Gastrocnemius medialis (tissue), 4 donors: ENCODE data around the gene PRKCE. TPM values are rescaled to one million over a fixed set of nuclear protein-coding genes. Genes with fewer than 3 reads are reported as not detected.

Experiments
- ATAC-seq, 2 donors: fragments of 150-250 bp; one replicate each; pipeline ENCODE4 v1.9.1; 2016
- DNase-seq, 2 donors: peaks; one replicate each; pipeline ENCODE4 v3.0.0-alpha.2; 2019
- H3K27ac ChIP-seq, 4 donors: fragments of 200-600 bp; sonication (generic); 1 replicate in 1 of 4; 2 replicates in 3 of 4; pipeline ENCODE4 v1.5.1; 2016 to 2018; ENCODE audit warnings: mild to moderate bottlenecking in 2 of 4, moderate library complexity in 1 of 4
- H3K27me3 ChIP-seq, 3 donors: fragments of 200-600 bp; sonication (generic) in 2 of 3; 1 replicate in 1 of 3; 2 replicates in 2 of 3; pipeline versions ENCODE4 v1.5.1 to v1.6.0; 2016 to 2019; ENCODE audit warnings: mild to moderate bottlenecking in 1 of 3, moderate library complexity in 1 of 3
- H3K36me3 ChIP-seq, 2 donors: fragments of 200-600 bp; sonication (generic) in 1 of 2; one replicate each; pipeline ENCODE4 v1.5.1; 2017 to 2018
- H3K4me1 ChIP-seq, 2 donors: fragments of 200-600 bp; sonication (generic) in 1 of 2; one replicate each; pipeline ENCODE4 v1.5.1; 2016 to 2017; ENCODE audit warnings: mild to moderate bottlenecking in 2 of 2
- H3K4me3 ChIP-seq, 4 donors: fragments of 200-600 bp; sonication (generic) in 3 of 4; 1 replicate in 1 of 4; 2 replicates in 3 of 4; pipeline ENCODE4 v1.5.1; 2016 to 2019; ENCODE audit warnings: mild to moderate bottlenecking in 2 of 4
- H3K9me3 ChIP-seq, 3 donors: fragments of 200-600 bp; sonication (generic) in 2 of 3; 1 replicate in 1 of 3; 2 replicates in 2 of 3; pipeline ENCODE4 v1.5.1; 2016 to 2019
- CTCF ChIP-seq, 5 experiments: fragments of 450-650 bp in 3 of 5; fragments of 200-600 bp in 2 of 5; sonication (generic) in 2 of 5; IDR thresholded peaks in 4 of 5; conservative IDR thresholded peaks in 1 of 5; 1 replicate in 4 of 5; 2 replicates in 1 of 5; pipeline ENCODE4 v1.5.1; 2016 to 2019; ENCODE audit warnings: antibody characterized with exemption in 5 of 5, mild to moderate bottlenecking in 3 of 5, moderate library complexity in 3 of 5
- POLR2A ChIP-seq, 2 donors: fragments of 450-650 bp; IDR thresholded peaks; one replicate each; pipeline ENCODE4 v1.6.1; 2017; ENCODE audit warnings: antibody characterized with exemption in 2 of 2, mild to moderate bottlenecking in 2 of 2, moderate library complexity in 2 of 2
- in situ Hi-C, 4 donors: fragments of 200-750 bp; cut with MboI; loops; one replicate each; pipeline versions ENCODE4 v1.15.0 to v1.8.0; 2017; ENCODE audit warnings: low sequenced_read_pairs in 4 of 4
- intact Hi-C: fragments of 100-400 bp; cut with DNase I; formaldehyde crosslinking; loops from one replicate; pipeline ENCODE4 v1.15.1; 2023; ENCODE audit warnings: low total_unique reads
- total RNA-seq, 4 donors: library from RNA; depleted of rRNA; stranded (reverse); fragments of >200 nt; gene quantifications; one replicate each; pipeline versions ENCODE4 v1.1.0 to v1.2.3, GENCODE V29; 2016

Gene PRKCE
- total RNA-seq, 4 donors from 2014 or later = 5.8 to 28.9 (median 11.8) TPM

GRCh38 chr2:46042711-46043110 lies 391.2 kb downstream of the PRKCE start:
- in situ Hi-C loops = no loop called here

GRCh38 chr2:46045888-46046287 lies 394.4 kb downstream of the PRKCE start:
- ATAC-seq = peak in 1 of 2 donors; percentile 18
- in situ Hi-C loops = no loop called here

More at GRCh38 chr2:46042711-46043110, 391.2 kb downstream of the PRKCE start:
- TF ChIP-seq POLR2A (IDR thresholded peaks at IDR 0.05) (no peak), CTCF (IDR thresholded peaks at IDR 0.05 in 4 of 5, conservative IDR thresholded peaks at IDR 0.05 in 1 of 5) (no peak)
- Histone ChIP-seq H3K4me1 (peaks cover 11 to 45% of the 10 kb centered on the region in 2 donors), H3K36me3 (no peaks in the 10 kb centered on the region), H3K27ac (no peak overlapping the region), H3K27me3 (no peaks in the 10 kb centered on the region), H3K9me3 (no peaks in the 10 kb centered on the region), H3K4me3 (no peak overlapping the region)
- DNase-seq = no peak
- ATAC-seq = no peak
- intact Hi-C loops = no loop called here

GRCh38 chr2:46047290-46047689 lies 395.8 kb downstream of the PRKCE start:
- no peak overlapping the region for H3K4me3 ChIP-seq
- DNase-seq (no peak), ATAC-seq (peak in 1 of 2 donors; percentile 43)
- intact Hi-C loops = no loop called here
- no peaks in the 10 kb centered on the region for H3K9me3 ChIP-seq
- peak overlapping the region in 1 of 4 donors; percentile 12 for H3K27ac ChIP-seq
- H3K36me3 ChIP-seq = peaks cover 0 to 5% of the 10 kb centered on the region in 2 donors
- in situ Hi-C loops = no loop called here
- no peaks in the 10 kb centered on the region for H3K27me3 ChIP-seq
- peaks cover 7 to 16% of the 10 kb centered on the region in 2 donors for H3K4me1 ChIP-seq
- no peak for TF ChIP-seq CTCF (IDR thresholded peaks at IDR 0.05 in 4 of 5, conservative IDR thresholded peaks at IDR 0.05 in 1 of 5)
- TF ChIP-seq POLR2A (IDR thresholded peaks at IDR 0.05) = no peak

More at GRCh38 chr2:46045888-46046287, 394.4 kb downstream of the PRKCE start:
- no peak for TF ChIP-seq POLR2A (IDR thresholded peaks at IDR 0.05)
- TF ChIP-seq CTCF (IDR thresholded peaks at IDR 0.05 in 4 of 5, conservative IDR thresholded peaks at IDR 0.05 in 1 of 5) = no peak
- H3K4me3 ChIP-seq = no peak overlapping the region
- H3K36me3 ChIP-seq = no peaks in the 10 kb centered on the region
- H3K4me1 ChIP-seq = peaks cover 7 to 18% of the 10 kb centered on the region in 2 donors
- no peak for DNase-seq
- H3K27ac ChIP-seq = no peak overlapping the region
- no peaks in the 10 kb centered on the region for H3K27me3 ChIP-seq
- intact Hi-C loops = no loop called here
- no peaks in the 10 kb centered on the region for H3K9me3 ChIP-seq

DNA sequence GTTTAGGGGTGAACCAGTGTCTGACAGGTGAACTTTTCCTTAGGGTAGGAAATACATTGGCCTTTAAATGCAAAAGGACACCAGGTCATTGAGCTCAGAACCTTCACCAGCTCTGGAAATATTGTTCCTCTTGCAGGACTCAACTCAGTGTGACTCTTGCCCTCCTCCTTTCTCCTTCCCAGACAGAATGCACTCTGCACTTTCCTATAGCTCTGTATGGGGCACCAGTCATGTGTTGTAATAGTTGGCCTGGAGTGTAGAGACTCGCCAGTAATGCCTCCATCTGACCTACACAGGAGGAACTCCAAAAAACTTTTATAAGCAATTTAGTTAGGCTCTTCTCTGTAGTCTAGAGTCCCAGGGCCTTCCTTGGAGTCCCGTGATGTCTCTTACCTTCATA lies 397.2 kb downstream of the PRKCE start:
- Histone ChIP-seq H3K27ac (no peak overlapping the region), H3K4me1 (peaks cover 7 to 16% of the 10 kb centered on the region in 2 donors)
- intact Hi-C loops = no loop called here

More for the DNA sequence above, 397.2 kb downstream of the PRKCE start:
- no peak for TF ChIP-seq CTCF (IDR thresholded peaks at IDR 0.05 in 4 of 5, conservative IDR thresholded peaks at IDR 0.05 in 1 of 5)
- no peak for TF ChIP-seq POLR2A (IDR thresholded peaks at IDR 0.05)
- no peaks in the 10 kb centered on the region for H3K27me3 ChIP-seq
- DNase-seq = no peak
- H3K9me3 ChIP-seq = no peaks in the 10 kb centered on the region
- in situ Hi-C loops = no loop called here
- peaks cover 0 to 5% of the 10 kb centered on the region in 2 donors for H3K36me3 ChIP-seq
- no peak for ATAC-seq
- H3K4me3 ChIP-seq = no peak overlapping the region
